H4 (cell line): Measurements from ENCODE around the gene C12orf60. TPM values are rescaled to one million over a fixed set of nuclear protein-coding genes. Genes with fewer than 3 reads are reported as not detected.

ENCODE experiments used
- DNase-seq: peaks from one replicate; pipeline ENCODE4 v3.0.0-alpha.2; 2015; ENCODE audit warnings: low spot score
- total RNA-seq: library from RNA; depleted of rRNA; stranded (reverse); fragments of >200 nt; shearing (Covaris generic); gene quantifications from 2 replicates; pipeline ENCODE4 v1.2.3, GENCODE V29; 2014

The C12orf60 gene
- total RNA-seq, 1 experiment from 2014 or later, result 2.8 TPM

GRCh38 chr12:14777271-14777670, 26.2 kb upstream of the C12orf60 start:
- DNase-seq, result peak; percentile 44

DNA sequence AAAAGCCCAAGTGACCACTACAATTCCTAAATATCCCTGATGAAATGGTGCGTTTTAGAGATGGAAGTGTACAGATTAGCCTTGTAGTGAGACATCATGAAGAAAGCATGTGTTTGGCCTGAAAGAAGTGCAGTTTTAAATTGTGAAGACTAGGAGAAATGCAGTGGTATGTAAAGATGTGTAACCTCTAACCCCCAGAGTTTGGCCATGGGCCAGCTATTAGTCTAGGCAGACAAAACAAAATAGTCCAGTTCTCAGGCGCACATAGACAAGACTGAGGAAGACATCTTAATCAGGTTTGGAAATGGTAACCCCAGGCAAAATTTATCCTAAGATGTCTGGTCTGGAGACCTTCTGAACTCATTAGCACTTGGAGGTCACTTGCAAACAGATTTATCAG, 23.6 kb upstream of the C12orf60 start:
- no peak for DNase-seq

GRCh38 chr12:14780859-14781258, 22.6 kb upstream of the C12orf60 start:
- no peak for DNase-seq

- no peak for DNase-seq
Measured at GRCh38 chr12:14781563-14781962, 21.9 kb upstream of the C12orf60 start.

DNA sequence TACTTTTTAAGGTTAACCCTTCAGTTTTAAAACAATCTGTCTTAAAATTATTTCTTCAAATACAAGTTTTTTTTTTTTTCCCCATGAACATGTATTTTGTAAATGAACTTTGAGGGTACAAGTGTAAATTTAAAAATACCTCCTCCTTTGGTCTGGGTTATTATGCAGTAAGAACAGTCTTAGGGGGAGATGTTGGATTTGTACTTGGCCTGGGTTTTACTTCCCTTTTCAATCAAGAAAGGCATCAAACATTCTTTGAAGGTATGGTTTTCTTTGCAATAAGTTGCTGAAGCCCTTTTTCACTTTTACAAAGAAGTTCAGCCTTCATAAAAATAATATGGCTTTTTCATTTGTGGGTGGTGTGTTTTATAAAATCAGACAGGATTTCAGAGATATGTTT, 20.7 kb upstream of the C12orf60 start:
- DNase-seq, result no peak

GRCh38 chr12:14784471-14784870, 19.0 kb upstream of the C12orf60 start:
- DNase-seq, result no peak

- no peak for DNase-seq
Measured at GRCh38 chr12:14785568-14785967, 17.9 kb upstream of the C12orf60 start.

DNA sequence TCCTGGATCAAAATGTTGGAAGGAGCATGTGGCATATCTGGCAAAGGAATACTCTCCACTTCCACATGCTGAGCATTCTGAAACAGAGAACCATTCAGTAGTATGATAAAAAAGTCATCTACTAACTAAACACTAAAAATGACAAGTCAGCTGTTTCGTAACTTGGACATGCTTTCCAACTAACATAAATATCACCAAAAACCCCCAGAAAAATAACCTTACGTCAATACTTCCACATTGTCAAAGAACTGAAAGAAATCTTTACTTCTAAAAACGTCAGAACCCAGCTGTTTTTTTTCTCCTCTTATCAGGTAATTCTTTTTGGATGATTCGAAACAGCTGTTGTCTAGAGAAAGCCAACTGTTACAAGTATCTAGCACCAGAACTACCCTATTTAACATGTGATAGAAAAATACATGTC, 8.4 kb upstream of the C12orf60 start:
- DNase-seq, result no peak

DNA sequence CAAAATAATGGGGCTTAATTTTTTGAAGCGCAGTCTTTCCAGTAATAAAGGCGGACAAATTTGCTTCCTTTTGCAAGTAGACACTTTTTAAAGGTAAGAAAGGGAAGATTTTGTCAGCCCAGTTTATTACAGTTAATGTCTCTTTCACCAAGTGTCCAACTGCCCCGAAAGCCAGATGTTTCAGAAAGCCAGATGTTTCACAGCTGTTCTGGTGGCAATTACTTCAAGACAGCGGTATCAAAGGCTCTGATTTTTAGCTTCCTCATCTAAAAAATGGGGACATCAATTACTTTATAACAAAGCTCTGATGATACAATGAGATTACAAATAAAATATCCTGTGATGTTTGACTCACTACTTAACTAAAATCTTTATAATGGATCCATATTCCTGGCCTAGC, 1.2 kb upstream of the C12orf60 start:
- DNase-seq, result no peak

GRCh38 chr12:14802721-14803010, 804 bp upstream of the C12orf60 start:
- no peak for DNase-seq

GRCh38 chr12:14803830-14804160, 325 bp downstream of the C12orf60 start:
- DNase-seq, result no peak

GRCh38 chr12:14810167-14810952, 6.9 kb downstream of the C12orf60 start:
- DNase-seq, result no peak

DNA sequence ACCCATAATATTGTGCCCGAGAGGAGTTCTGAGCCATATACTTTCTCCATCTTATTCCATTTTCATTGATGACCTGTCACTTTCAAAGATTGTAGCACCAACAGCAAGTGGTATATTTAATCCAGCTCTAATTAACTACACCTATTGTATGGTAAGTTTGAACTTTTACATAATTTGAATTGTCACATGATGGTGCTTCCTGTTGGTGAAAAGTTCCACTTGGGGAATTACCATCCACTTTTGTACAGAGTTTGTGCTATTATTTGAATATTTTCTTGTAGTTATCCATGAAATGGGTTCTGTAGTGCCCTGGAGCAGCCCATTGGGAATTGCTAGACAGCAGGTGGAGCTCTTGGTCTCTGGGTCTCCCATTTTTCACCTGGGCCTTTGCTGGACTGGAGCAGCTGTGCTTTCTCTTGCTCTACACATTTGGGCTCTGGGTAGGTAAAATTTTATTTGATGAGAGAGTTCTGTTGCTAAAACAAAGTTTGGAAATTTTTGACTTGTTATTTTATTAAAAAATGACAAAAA, 7.5 kb downstream of the C12orf60 start:
- DNase-seq, result no peak

- DNase-seq, result no peak
Measured at GRCh38 chr12:14811486-14811885, 8.0 kb downstream of the C12orf60 start.

GRCh38 chr12:14814014-14814413, 10.5 kb downstream of the C12orf60 start, which contains the start of gene SMCO3:
SMCO3 (minus strand) TSS chr12:14814182; CDS start chr12:14806680, 7,502 bp downstream.
- DNase-seq, result no peak

DNA sequence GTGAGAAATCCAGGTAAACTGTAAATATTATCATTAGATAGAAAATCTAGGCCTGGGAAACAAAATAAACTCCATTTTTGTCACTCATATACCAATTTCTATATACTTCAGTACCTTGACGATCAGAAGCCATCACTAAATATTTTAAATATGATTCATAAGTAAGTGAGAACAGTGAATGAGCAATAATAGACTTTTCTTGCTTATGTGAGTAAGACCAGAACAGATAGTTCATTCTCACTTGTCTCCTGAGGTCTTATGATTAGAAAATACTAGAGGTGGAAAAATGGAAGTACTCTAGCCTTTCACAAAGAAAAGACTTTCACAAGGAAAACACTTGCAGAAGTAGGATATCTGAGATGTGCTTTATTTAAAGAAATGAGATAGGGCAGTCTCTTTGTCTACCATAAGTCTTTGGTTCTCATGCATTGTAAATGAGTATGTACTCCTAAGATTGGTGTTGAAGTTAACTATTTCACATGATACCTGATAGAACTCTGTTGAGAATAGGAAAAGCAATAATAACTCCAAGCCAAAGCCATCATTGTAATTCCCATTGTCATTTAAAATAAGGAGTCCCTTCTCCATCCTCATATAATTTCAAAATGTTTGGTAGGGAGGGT, 20.7 kb downstream of the C12orf60 start:
- no peak for DNase-seq

- DNase-seq, result no peak
Measured at GRCh38 chr12:14825256-14825655, 21.8 kb downstream of the C12orf60 start.

DNA sequence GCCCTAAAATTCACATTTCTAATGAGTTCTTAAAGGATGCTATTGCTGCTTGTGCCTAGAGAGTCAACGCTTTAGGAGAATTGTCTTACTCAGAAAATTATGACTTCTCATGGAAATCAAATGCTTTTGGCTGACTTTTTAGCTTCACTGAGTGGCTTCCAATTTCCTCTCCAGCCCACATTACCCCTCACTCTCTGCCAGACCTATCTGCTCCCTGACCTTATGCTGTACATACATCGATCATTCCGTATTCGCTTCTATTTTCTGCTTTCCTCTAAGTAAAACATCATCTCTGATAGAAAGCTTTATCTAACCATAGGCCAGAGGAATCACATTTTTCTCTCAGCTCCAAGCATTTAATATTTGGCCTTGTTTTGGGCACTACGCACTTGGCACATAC, 23.0 kb downstream of the C12orf60 start:
- no peak for DNase-seq

DNA sequence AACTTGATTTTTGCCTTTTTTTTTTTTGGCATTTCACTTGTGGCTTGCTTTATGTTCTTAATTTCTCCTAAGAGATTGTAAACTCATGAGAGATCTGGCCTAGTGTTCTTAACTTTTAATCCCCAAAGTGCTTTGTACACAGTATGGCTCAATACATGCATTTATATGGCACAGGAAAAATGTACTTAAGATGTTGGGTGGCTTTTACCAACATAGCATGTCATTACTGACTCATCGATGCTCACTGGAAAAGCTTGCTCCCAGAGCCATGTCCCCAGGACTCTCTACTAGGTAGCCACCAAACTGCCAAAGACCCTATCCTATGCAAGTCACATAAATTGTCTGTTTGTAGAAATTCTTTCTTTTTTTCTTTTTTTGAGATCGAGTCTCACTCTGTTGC, 23.6 kb downstream of the C12orf60 start:
- no peak for DNase-seq

GRCh38 chr12:14828892-14829291, 25.4 kb downstream of the C12orf60 start:
- DNase-seq, result no peak

GRCh38 chr12:14833336-14833735, 29.9 kb downstream of the C12orf60 start:
- DNase-seq, result no peak

DNA sequence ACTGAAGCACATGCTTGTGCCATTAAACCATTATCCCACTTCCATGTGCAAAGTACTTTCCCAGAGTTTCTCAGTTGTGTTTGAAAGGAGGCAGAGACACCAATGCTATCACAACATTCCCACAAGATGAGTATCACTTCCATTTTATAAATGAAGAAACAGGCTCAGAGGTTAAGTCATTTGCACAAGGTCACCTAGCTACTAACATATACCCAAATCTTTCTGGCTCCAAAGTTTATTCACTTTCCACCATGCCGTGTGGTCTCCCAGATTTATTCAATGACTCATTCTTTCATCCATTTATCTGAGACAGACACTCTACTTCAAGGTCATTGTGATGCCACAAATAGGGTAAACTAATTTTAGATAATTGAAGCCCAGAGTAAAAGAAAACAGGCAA, 30.5 kb downstream of the C12orf60 start:
- DNase-seq, result peak; percentile 18

- no peak for DNase-seq
Measured at GRCh38 chr12:14834509-14834908, 31.0 kb downstream of the C12orf60 start.
